Motor neuron (in vitro differentiated cells): ENCODE data around the gene SCAP. TPM values are rescaled to one million over a fixed set of nuclear protein-coding genes. Genes with fewer than 3 reads are reported as not detected.

Experiments
- ATAC-seq, 8 experiments: fragments of 200-7000 bp; cut with Tn5 transposase; replicated peaks in 6 of 8; 2 replicates each; pipeline ENCODE4 v1.8.0; 2021; ENCODE audit warnings: mild to moderate bottlenecking in 8 of 8, moderate library complexity in 8 of 8
- H3K27ac ChIP-seq, 2 donors: fragments of 250-450 bp; sonication (Bioruptor Pico); 2 replicates each; pipeline ENCODE4 v1.9.0; 2021; ENCODE audit warnings: antibody characterized with exemption in 2 of 2, mild to moderate bottlenecking in 2 of 2, moderate library complexity in 1 of 2
- H3K4me1 ChIP-seq, 2 donors: fragments of 250-450 bp; sonication (Bioruptor Pico); replicated peaks in 1 of 2; 2 replicates each; pipeline ENCODE4 v1.6.1; 2021; ENCODE audit warnings: antibody characterized with exemption in 2 of 2, mild to moderate bottlenecking in 2 of 2, moderate library complexity in 1 of 2
- H3K4me3 ChIP-seq, 5 donors: fragments of 250-450 bp; sonication (Bioruptor Pico); 2 replicates each; pipeline ENCODE4 v1.9.0; 2021; ENCODE audit warnings: antibody characterized with exemption in 5 of 5, mild to moderate bottlenecking in 5 of 5, moderate library complexity in 4 of 5
- WGBS, 10 experiments: fragments of 450-650 bp; shearing (Covaris generic); methylation state at CpG; one replicate each; pipeline ENCODE4 v1.0.0; 2022; 5-methylcytosine and 5-hydroxymethylcytosine counted together
- in situ Hi-C, 9 experiments: fragments of 400-800 bp; cut with MboI; loops; one replicate each; pipeline ENCODE4 v1.15.0; 2021; ENCODE audit warnings: low sequenced_read_pairs in 9 of 9, low pct_unique_long_range_greater_than_20kb in 2 of 9; ENCODE audit not compliant: unreplicated experiment in 9 of 9
- total RNA-seq, 8 experiments: library from RNA; unstranded; fragments of 300-600 nt; gene quantifications; 2 replicates each; pipeline versions ENCODE4 v1.2.3 to v1.2.4, GENCODE V29; 2022

SCAP gene
- total RNA-seq, 8 experiments from 2014 or later = 37.3 to 75.9 (median 48.8) TPM

- H3K4me3 ChIP-seq = no peak overlapping the region
- ATAC-seq = peak in 5 of 8 experiments; percentile 3 to 12 (median 7)
- 60 to 94% (median 82%) methylated on average over 1 to 12 of the region's 16 CpGs; no CpG with 5 or more reads in 1 of the 10 experiments for WGBS, 10 experiments
- H3K4me1 ChIP-seq = no peaks in the 10 kb centered on the region
- peak overlapping the region in 1 of 2 donors; percentile 35 for H3K27ac ChIP-seq
- in situ Hi-C loops = no loop called here
Observed at GRCh38 chr3:47414666-47415587, 60.8 kb downstream of the SCAP start.

GRCh38 chr3:47414161-47414564 lies 61.6 kb downstream of the SCAP start:
- 83 to 100% (median 85%) methylated on average over 1 to 2 of the region's 3 CpGs; no CpG with 5 or more reads in 6 of the 10 experiments for WGBS, 10 experiments
- Histone ChIP-seq H3K27ac (no peak overlapping the region), H3K4me1 (no peaks in the 10 kb centered on the region), H3K4me3 (no peak overlapping the region)
- ATAC-seq = peak in 4 of 8 experiments; percentile 1 to 23 (median 7)
- in situ Hi-C loops = no loop called here

GRCh38 chr3:47413751-47414150 lies 62.0 kb downstream of the SCAP start:
- ATAC-seq = no peak
- Histone ChIP-seq H3K4me3 (no peak overlapping the region), H3K4me1 (no peaks in the 10 kb centered on the region), H3K27ac (no peak overlapping the region)
- WGBS, 10 experiments = 93 to 100% (median 100%) methylated on average over 1 to 6 of the region's 7 CpGs; no CpG with 5 or more reads in 5 of the 10 experiments
- in situ Hi-C loops = no loop called here

GRCh38 chr3:47412842-47413520 lies 62.8 kb downstream of the SCAP start:
- peak in 2 of 8 experiments; percentile 0 to 2 for ATAC-seq
- in situ Hi-C loops = no loop called here
- no peak overlapping the region for H3K27ac ChIP-seq
- H3K4me1 ChIP-seq = no peaks in the 10 kb centered on the region
- H3K4me3 ChIP-seq = no peak overlapping the region
- 87 to 100% (median 91%) methylated on average over 1 to 5 of the region's 12 CpGs; no CpG with 5 or more reads in 6 of the 10 experiments for WGBS, 10 experiments

GRCh38 chr3:47412453-47412756 lies 63.3 kb downstream of the SCAP start:
- peak in 3 of 8 experiments; percentile 3 to 5 (median 4) for ATAC-seq
- no peaks in the 10 kb centered on the region for H3K4me1 ChIP-seq
- no peak overlapping the region for H3K27ac ChIP-seq
- in situ Hi-C loops = no loop called here
- H3K4me3 ChIP-seq = no peak overlapping the region
- WGBS, 10 experiments = 80 to 100% (median 100%) methylated on average over 1 of the region's 5 CpGs; no CpG with 5 or more reads in 7 of the 10 experiments

GRCh38 chr3:47411696-47412452 lies 63.9 kb downstream of the SCAP start:
- in situ Hi-C loops = no loop called here
- ATAC-seq = peak in 4 of 8 experiments; percentile 4 to 9 (median 6)
- no peak overlapping the region for H3K27ac ChIP-seq
- no peak overlapping the region for H3K4me3 ChIP-seq
- H3K4me1 ChIP-seq = no peaks in the 10 kb centered on the region
- 70 to 100% (median 95%) methylated on average over 1 to 9 of the region's 24 CpGs; no CpG with 5 or more reads in 4 of the 10 experiments for WGBS, 10 experiments

GRCh38 chr3:47410801-47411646 lies 64.7 kb downstream of the SCAP start:
- in situ Hi-C loops = no loop called here
- ATAC-seq = peak in 3 of 8 experiments; percentile 2 to 3 (median 2)

GRCh38 chr3:47410417-47410720 lies 65.4 kb downstream of the SCAP start:
- peak in 2 of 8 experiments; percentile 0 to 4 for ATAC-seq
- Histone ChIP-seq H3K27ac (no peak overlapping the region), H3K4me3 (no peak overlapping the region), H3K4me1 (no peaks in the 10 kb centered on the region)
- in situ Hi-C loops = no loop called here
- WGBS, 10 experiments = no CpG with 5 or more reads among the region's 10 CpGs

More at GRCh38 chr3:47410801-47411646, 64.7 kb downstream of the SCAP start:
- Histone ChIP-seq H3K4me3 (no peak overlapping the region), H3K27ac (no peak overlapping the region), H3K4me1 (no peaks in the 10 kb centered on the region)
- 80 to 97% methylated on average over 1 to 6 of the region's 30 CpGs; no CpG with 5 or more reads in 8 of the 10 experiments for WGBS, 10 experiments

- peak in 2 of 8 experiments; percentile 2 to 5 for ATAC-seq
- H3K4me3 ChIP-seq = no peak overlapping the region
- WGBS, 10 experiments = 100% methylated on average over 2 of the region's 26 CpGs; no CpG with 5 or more reads in 9 of the 10 experiments
- H3K27ac ChIP-seq = no peak overlapping the region
- in situ Hi-C loops = no loop called here
- no peaks in the 10 kb centered on the region for H3K4me1 ChIP-seq
Observed at GRCh38 chr3:47409688-47410416, 65.9 kb downstream of the SCAP start.

- H3K4me3 ChIP-seq = no peak overlapping the region
- H3K27ac ChIP-seq = no peak overlapping the region
- H3K4me1 ChIP-seq = no peaks in the 10 kb centered on the region
- 83 to 100% methylated on average over 1 to 3 of the region's 15 CpGs; no CpG with 5 or more reads in 8 of the 10 experiments for WGBS, 10 experiments
- ATAC-seq = peak in 3 of 8 experiments; percentile 2 to 8 (median 5)
- in situ Hi-C loops = no loop called here
Observed at GRCh38 chr3:47409284-47409683, 66.5 kb downstream of the SCAP start.

GRCh38 chr3:47408839-47409229 lies 66.9 kb downstream of the SCAP start:
- 80 to 100% (median 95%) methylated on average over 1 to 10 of the region's 15 CpGs; no CpG with 5 or more reads in 5 of the 10 experiments for WGBS, 10 experiments
- Histone ChIP-seq H3K27ac (no peak overlapping the region), H3K4me1 (no peaks in the 10 kb centered on the region), H3K4me3 (no peak overlapping the region)
- in situ Hi-C loops = no loop called here
- peak in 3 of 8 experiments; percentile 0 to 5 (median 2) for ATAC-seq
